Cardiac fibroblast (primary cell): ENCODE data around the gene COMMD9.
A peak's percentile ranks its signal among the peaks of the same experiment; 100 is the strongest.

Experiments used
- DNase-seq, 2 donors: peaks; one replicate each; pipeline versions ENCODE4 v3.0.0 to v3.0.0-alpha.2; 2010; ENCODE audit warnings: low read depth in 2 of 2
- H3K4me3 ChIP-seq, 2 donors: replicated peaks in 1 of 2; 1 replicate in 1 of 2; 2 replicates in 1 of 2; pipeline ENCODE4 v1.5.1; 2011; ENCODE audit warnings: low read depth in 2 of 2, low read length in 2 of 2, mild to moderate bottlenecking in 2 of 2, moderate library complexity in 1 of 2
- CTCF ChIP-seq: IDR thresholded peaks from one replicate; pipeline ENCODE4 v1.5.1; 2011; ENCODE audit warnings: low read depth, mild to moderate bottlenecking, low read length, inconsistent platforms

Gene COMMD9

GRCh38 chr11:36266767-36267166 lies 22.5 kb downstream of the COMMD9 start:
- no peak for TF ChIP-seq CTCF
- no peak overlapping the region for H3K4me3 ChIP-seq
- no peak for DNase-seq

GRCh38 chr11:36265793-36266628 lies 23.2 kb downstream of the COMMD9 start:
- DNase-seq: peak; percentile 57 to 62
- peak; percentile 86 for TF ChIP-seq CTCF

GRCh38 chr11:36264973-36265344 lies 24.3 kb downstream of the COMMD9 start:
- no peak overlapping the region for H3K4me3 ChIP-seq
- no peak for TF ChIP-seq CTCF
- DNase-seq: no peak

More at GRCh38 chr11:36265793-36266628, 23.2 kb downstream of the COMMD9 start:
- H3K4me3 ChIP-seq: no peak overlapping the region

- no peak overlapping the region for H3K4me3 ChIP-seq
- no peak for TF ChIP-seq CTCF
- no peak for DNase-seq
Measured at GRCh38 chr11:36264011-36264972, 24.9 kb downstream of the COMMD9 start.

GRCh38 chr11:36261094-36261493 lies 28.1 kb downstream of the COMMD9 start:
- no peak for DNase-seq
- TF ChIP-seq CTCF: no peak
- H3K4me3 ChIP-seq: no peak overlapping the region

- H3K4me3 ChIP-seq: no peak overlapping the region
- DNase-seq: peak; percentile 88 to 91
- peak; percentile 83 for TF ChIP-seq CTCF
Measured at GRCh38 chr11:36258730-36259360, 30.4 kb downstream of the COMMD9 start.
